DOHH2 (cell line): ENCODE measurements around the gene MYL11.
A peak's percentile ranks its signal among the peaks of the same experiment; 100 is the strongest.

ENCODE experiments used
- H3F3A ChIP-seq: fragments of 200-600 bp; sonication (generic), shearing (Covaris generic); 2 replicates; pipeline ENCODE4 v1.6.0; 2016; ENCODE audit warnings: antibody characterized with exemption, mild to moderate bottlenecking; ENCODE audit not compliant: control insufficient read depth, insufficient read depth
- H3K27ac ChIP-seq: fragments of 200-600 bp; sonication (generic); 2 replicates; pipeline ENCODE4 v1.5.1; 2014; ENCODE audit warnings: low read depth, mild to moderate bottlenecking, low read length, moderate library complexity
- H3K27me3 ChIP-seq: fragments of 200-600 bp; sonication (generic); 2 replicates; pipeline ENCODE4 v1.6.1; 2014; ENCODE audit warnings: mild to moderate bottlenecking, low read length, mixed read lengths; ENCODE audit not compliant: control insufficient read depth
- H3K36me3 ChIP-seq: fragments of 200-600 bp; sonication (generic); 2 replicates; pipeline ENCODE4 v1.6.1; 2014; ENCODE audit warnings: mild to moderate bottlenecking, low read length, moderate library complexity, mixed read lengths; ENCODE audit not compliant: control insufficient read depth
- H3K4me1 ChIP-seq: fragments of 200-600 bp; sonication (generic); 2 replicates; pipeline ENCODE4 v1.6.1; 2014; ENCODE audit warnings: mild to moderate bottlenecking, low read length, mixed read lengths; ENCODE audit not compliant: control insufficient read depth
- H3K4me2 ChIP-seq: fragments of 200-600 bp; sonication (generic); 2 replicates; pipeline ENCODE4 v1.6.0; 2014; ENCODE audit warnings: mild to moderate bottlenecking, low read length, moderate library complexity
- H3K4me3 ChIP-seq: fragments of 200-600 bp; sonication (generic); 2 replicates; pipeline ENCODE4 v1.5.1; 2014; ENCODE audit warnings: mild to moderate bottlenecking, low read length, mixed read lengths
- H3K79me2 ChIP-seq: fragments of 200-600 bp; sonication (generic); 2 replicates; pipeline ENCODE4 v1.6.1; 2014; ENCODE audit warnings: mild to moderate bottlenecking, low read length, mixed read lengths; ENCODE audit not compliant: control insufficient read depth
- H3K9me2 ChIP-seq: fragments of 200-600 bp; sonication (generic); replicated peaks from 2 replicates; pipeline ENCODE4 v1.6.1; 2014; ENCODE audit warnings: mild to moderate bottlenecking, low read length, mixed read lengths; ENCODE audit not compliant: control insufficient read depth
- H3K9me3 ChIP-seq: fragments of 200-600 bp; sonication (generic); 2 replicates; pipeline ENCODE4 v1.6.1; 2014; ENCODE audit warnings: antibody characterized with exemption, low read length, mixed read lengths; ENCODE audit not compliant: control insufficient read depth, insufficient read depth
- H4K20me1 ChIP-seq: fragments of 200-600 bp; sonication (generic); 2 replicates; pipeline ENCODE4 v1.6.0; 2014; ENCODE audit warnings: low read depth, mild to moderate bottlenecking, antibody characterized with exemption, low read length, moderate library complexity; ENCODE audit not compliant: control insufficient read depth, insufficient read depth
- CTCF ChIP-seq: fragments of 200-600 bp; sonication (generic); IDR thresholded peaks from one replicate; pipeline ENCODE4 v1.5.1; 2014; ENCODE audit warnings: antibody characterized with exemption, mild to moderate bottlenecking, low read depth, low read length; ENCODE audit not compliant: poor library complexity, severe bottlenecking
- EZH2phosphoT487 ChIP-seq: fragments of 200-600 bp; sonication (generic); IDR thresholded peaks from 2 replicates; pipeline ENCODE4 v1.6.1; 2017; ENCODE audit warnings: borderline replicate concordance, mild to moderate bottlenecking, antibody characterized with exemption, low read length, moderate library complexity, mixed read lengths

Gene MYL11

DNA sequence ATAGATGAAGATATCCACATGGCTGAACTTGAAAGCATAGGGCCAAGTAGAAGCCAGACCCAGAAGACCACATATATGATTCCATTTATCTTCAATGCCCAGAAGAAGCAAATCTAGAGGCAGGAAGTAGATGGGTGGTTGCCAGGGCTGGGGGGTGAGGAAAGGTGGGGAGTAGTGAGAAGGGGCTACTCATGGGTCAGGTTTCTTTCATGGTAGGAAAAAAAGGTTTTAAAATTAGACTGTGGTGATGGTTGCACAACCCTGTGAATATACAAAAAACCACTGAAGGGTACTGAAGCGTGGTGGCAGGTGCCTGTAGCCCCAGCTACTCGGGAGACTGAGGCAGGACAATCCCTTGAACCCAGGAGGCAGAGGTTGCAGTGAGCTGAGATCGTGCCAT is 24.9 kb upstream of the MYL11 start:
- Histone ChIP-seq H3K9me2 (no peaks in the 10 kb centered on the region), H3K27me3 (no peaks in the 10 kb centered on the region), H3K36me3 (peaks cover 59% of the 10 kb centered on the region), H3K79me2 (peaks cover 44% of the 10 kb centered on the region), H3K27ac (peak overlapping the region; percentile 93), H3F3A (peaks cover 35% of the 10 kb centered on the region), H3K9me3 (no peaks in the 10 kb centered on the region), H4K20me1 (no peaks in the 10 kb centered on the region), H3K4me3 (peak overlapping the region; percentile 57), H3K4me2 (peak overlapping the region; percentile 78), H3K4me1 (peaks cover 68% of the 10 kb centered on the region)
- TF ChIP-seq CTCF, result no peak
- TF ChIP-seq EZH2phosphoT487, result no peak

- Histone ChIP-seq H3K79me2 (peaks cover 48% of the 10 kb centered on the region), H3K27me3 (no peaks in the 10 kb centered on the region), H3K4me2 (peak overlapping the region; percentile 78), H3K27ac (peak overlapping the region; percentile 93), H3F3A (peaks cover 35% of the 10 kb centered on the region), H3K4me1 (peaks cover 69% of the 10 kb centered on the region), H3K36me3 (peaks cover 63% of the 10 kb centered on the region), H3K4me3 (peak overlapping the region; percentile 57), H3K9me3 (no peaks in the 10 kb centered on the region), H3K9me2 (no peaks in the 10 kb centered on the region), H4K20me1 (no peaks in the 10 kb centered on the region)
- no peak for TF ChIP-seq CTCF
These were observed 24.3 kb upstream of the MYL11 start for GRCh38 chr16:30350134-30350871.

DNA sequence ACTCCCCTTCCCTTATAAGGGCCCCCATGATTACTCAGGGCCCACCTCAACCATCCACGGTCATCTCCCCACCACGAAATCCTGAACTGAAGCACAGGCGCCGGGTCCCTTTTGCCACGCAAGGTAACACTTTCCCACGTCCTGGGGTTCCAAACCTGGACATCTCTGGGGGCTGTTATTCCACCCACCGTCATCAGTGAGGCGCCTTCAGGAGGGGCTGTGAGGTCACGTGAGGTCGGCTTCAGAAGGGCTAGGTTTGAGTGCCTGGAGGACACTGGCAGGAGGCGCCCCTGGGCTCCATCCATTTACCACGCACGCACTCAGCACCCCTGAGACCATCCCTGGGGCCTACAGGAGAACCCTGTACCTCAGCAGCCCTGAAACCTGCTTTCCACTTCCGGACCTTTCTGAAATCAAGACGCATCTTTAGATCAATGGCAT is 23.6 kb upstream of the MYL11 start:
- Histone ChIP-seq H4K20me1 (no peaks in the 10 kb centered on the region), H3F3A (peaks cover 29% of the 10 kb centered on the region), H3K27ac (peak overlapping the region; percentile 93), H3K36me3 (peaks cover 63% of the 10 kb centered on the region), H3K9me3 (no peaks in the 10 kb centered on the region), H3K4me3 (peak overlapping the region; percentile 57), H3K27me3 (no peaks in the 10 kb centered on the region), H3K4me1 (peaks cover 76% of the 10 kb centered on the region), H3K79me2 (peaks cover 55% of the 10 kb centered on the region), H3K4me2 (peak overlapping the region; percentile 78), H3K9me2 (no peaks in the 10 kb centered on the region)
- TF ChIP-seq EZH2phosphoT487, result no peak
- TF ChIP-seq CTCF, result no peak
